Left ventricle myocardium inferior (tissue), 1 donor: ENCODE data around the gene RGS19. TPM values are rescaled to one million over a fixed set of nuclear protein-coding genes. Genes with fewer than 3 reads are reported as not detected.
A peak's percentile ranks its signal among the peaks of the same experiment; 100 is the strongest.

Experiments
- DNase-seq: peaks from one replicate; pipeline ENCODE4 v3.0.0-alpha.2; 2020
- H3K27ac ChIP-seq: fragments of 200-600 bp; replicated peaks from 2 replicates; pipeline ENCODE4 v1.8.0; 2021
- H3K27me3 ChIP-seq: fragments of 200-600 bp; 2 replicates; pipeline ENCODE4 v1.8.0; 2021; ENCODE audit warnings: low read depth
- H3K36me3 ChIP-seq: fragments of 200-600 bp; 2 replicates; pipeline ENCODE4 v1.8.0; 2021
- H3K4me1 ChIP-seq: fragments of 200-600 bp; 2 replicates; pipeline ENCODE4 v1.8.0; 2021
- H3K4me3 ChIP-seq: fragments of 200-600 bp; 2 replicates; pipeline ENCODE4 v1.8.0; 2021; ENCODE audit warnings: mild to moderate bottlenecking, moderate library complexity
- H3K9me3 ChIP-seq: fragments of 200-600 bp; replicated peaks from 2 replicates; pipeline ENCODE4 v1.8.0; 2021
- intact Hi-C: fragments of 100-400 bp; cut with micrococcal nuclease; formaldehyde crosslinking; loops from one replicate; pipeline ENCODE4 v1.11.0; 2022
- total RNA-seq: library from RNA; stranded (reverse); fragmentation: NEBNext Ultra II Directional; extraction: Animal tissue kit (Norgen Biotek cat#: 25700); gene quantifications from one replicate; pipeline ENCODE4 v1.2.1, GENCODE V29; 2021
- TF ChIP-seq, protein P1 (sequence below): fragments of 200-600 bp; IDR thresholded peaks from 2 replicates; pipeline ENCODE4 v1.8.0; 2021; ENCODE audit warnings: antibody characterized with exemption, mild to moderate bottlenecking, borderline replicate concordance
- donor health status: DM: no; HTN: yes; CAD: no; lungs with severe emphysema.

Gene RGS19
- total RNA-seq, 1 donor from 2014 or later = 6.1 TPM

DNA sequence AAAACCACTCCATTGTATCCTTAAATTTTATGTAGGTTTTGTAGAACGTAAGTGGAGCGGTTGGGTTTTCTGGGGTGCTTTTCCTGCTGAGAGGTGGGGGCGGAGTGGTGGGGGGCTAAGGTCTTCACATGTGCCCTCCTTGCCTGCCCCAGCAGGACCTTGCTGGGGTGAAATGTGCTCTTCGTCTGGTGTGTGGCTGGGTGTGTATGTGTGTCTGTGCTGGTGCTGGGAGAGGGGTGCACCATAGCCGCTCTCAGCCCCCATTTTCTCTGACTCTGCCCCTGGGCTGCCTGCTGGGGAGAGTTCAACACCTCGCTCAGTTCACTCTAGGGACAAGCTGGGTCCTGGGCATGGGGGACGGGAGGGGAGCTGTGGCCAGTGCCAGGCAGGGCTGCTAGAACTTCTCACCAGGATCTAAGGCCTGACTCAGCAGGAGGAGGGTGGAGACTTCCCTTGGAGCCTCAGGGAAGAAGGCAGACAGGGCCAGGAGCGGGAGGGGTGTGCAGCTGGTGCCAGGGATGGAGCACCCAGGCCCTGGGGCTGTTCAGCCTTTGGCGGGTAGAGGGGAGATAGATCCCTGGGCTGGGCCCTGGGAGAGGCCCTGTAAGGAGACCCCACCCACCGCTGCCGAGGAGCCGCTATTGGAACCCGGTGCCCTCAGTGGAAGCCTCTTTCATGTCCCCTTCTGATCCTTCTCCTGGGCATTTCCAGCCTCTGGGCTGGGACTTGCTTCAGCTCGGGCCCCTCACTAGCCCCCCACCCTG, 34.7 kb downstream of the RGS19 start:
- peaks cover 19% of the 10 kb centered on the region for H3K36me3 ChIP-seq
- peak overlapping the region; percentile 95 for H3K27ac ChIP-seq
- no peak for DNase-seq
- TF ChIP-seq, protein P1, sequence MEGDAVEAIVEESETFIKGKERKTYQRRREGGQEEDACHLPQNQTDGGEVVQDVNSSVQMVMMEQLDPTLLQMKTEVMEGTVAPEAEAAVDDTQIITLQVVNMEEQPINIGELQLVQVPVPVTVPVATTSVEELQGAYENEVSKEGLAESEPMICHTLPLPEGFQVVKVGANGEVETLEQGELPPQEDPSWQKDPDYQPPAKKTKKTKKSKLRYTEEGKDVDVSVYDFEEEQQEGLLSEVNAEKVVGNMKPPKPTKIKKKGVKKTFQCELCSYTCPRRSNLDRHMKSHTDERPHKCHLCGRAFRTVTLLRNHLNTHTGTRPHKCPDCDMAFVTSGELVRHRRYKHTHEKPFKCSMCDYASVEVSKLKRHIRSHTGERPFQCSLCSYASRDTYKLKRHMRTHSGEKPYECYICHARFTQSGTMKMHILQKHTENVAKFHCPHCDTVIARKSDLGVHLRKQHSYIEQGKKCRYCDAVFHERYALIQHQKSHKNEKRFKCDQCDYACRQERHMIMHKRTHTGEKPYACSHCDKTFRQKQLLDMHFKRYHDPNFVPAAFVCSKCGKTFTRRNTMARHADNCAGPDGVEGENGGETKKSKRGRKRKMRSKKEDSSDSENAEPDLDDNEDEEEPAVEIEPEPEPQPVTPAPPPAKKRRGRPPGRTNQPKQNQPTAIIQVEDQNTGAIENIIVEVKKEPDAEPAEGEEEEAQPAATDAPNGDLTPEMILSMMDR = no peak
- H3K4me1 ChIP-seq = peaks cover 39% of the 10 kb centered on the region
- H3K9me3 ChIP-seq = no peaks in the 10 kb centered on the region
- intact Hi-C loops = no loop called here
- peak overlapping the region; percentile 71 for H3K4me3 ChIP-seq
- peaks cover 93% of the 10 kb centered on the region for H3K27me3 ChIP-seq

DNA sequence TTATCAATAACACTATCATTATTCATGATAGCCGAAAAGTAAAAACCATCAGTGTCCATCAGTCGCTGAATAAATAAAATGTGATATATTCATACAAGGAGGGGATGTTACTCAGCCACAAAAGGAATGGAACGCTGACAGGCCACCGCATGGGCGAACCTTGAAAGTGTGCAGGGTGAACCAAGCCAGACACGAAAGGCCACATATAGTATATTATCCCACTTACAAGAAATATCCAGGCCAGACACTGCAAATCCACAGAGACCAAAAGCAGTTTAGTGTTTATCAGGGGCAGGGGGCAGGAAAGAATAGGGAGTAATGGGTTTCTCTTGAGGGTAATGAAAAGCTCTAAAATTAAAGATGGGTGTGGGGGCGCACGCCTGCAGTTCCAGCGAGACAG, 35.5 kb downstream of the RGS19 start:
- peaks cover 96% of the 10 kb centered on the region for H3K27me3 ChIP-seq
- no peaks in the 10 kb centered on the region for H3K9me3 ChIP-seq
- intact Hi-C loops = no loop called here
- H3K4me3 ChIP-seq = no peak overlapping the region
- no peak for DNase-seq
- H3K4me1 ChIP-seq = peaks cover 46% of the 10 kb centered on the region
- H3K36me3 ChIP-seq = peaks cover 19% of the 10 kb centered on the region
- TF ChIP-seq, protein P1 = no peak
- H3K27ac ChIP-seq = peak overlapping the region; percentile 95

DNA sequence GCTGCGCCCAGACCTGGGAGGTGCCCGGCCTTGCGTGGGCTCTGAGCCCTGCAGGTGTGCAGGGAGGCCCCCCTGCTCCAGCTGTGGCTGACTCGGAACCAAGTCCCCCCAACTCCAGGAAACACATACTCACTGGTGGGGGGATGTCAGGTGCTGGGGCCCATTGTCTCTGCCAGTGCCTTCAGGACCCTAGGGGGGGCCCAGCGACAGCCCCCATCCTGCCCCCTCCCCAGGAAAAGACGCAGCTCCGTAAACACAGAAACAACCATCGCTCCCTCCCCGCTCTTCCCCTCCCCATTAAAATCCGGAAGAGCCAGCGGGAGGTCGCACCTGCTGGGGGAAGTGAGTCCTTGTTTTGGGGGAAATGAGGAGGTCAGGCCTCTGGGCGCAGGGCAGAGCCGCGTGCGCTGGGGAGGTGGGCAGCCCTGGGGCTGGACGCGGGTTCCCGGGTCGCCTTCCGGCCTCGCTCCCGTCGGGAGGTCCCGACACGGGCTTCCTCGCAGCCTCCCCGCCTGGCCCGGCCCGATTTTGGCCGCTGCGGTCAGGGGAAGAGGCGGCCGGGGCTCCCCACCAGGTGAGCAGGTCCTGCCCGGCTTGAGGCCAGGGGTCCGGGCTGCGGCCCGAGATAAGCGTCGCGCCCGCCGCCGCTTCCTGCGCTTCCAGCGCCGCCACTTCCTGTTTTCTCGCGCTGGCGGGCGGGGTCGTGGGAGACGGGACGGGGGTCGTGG, 37.1 kb downstream of the RGS19 start:
- H3K4me1 ChIP-seq = peaks cover 53% of the 10 kb centered on the region
- H3K9me3 ChIP-seq = no peaks in the 10 kb centered on the region
- intact Hi-C loops = no loop called here
- peak overlapping the region; percentile 89 for H3K27ac ChIP-seq
- DNase-seq = no peak
- peak overlapping the region; percentile 58 for H3K4me3 ChIP-seq
- H3K36me3 ChIP-seq = peaks cover 8% of the 10 kb centered on the region
- TF ChIP-seq, protein P1 = no peak
- H3K27me3 ChIP-seq = peaks cover 96% of the 10 kb centered on the region

DNA sequence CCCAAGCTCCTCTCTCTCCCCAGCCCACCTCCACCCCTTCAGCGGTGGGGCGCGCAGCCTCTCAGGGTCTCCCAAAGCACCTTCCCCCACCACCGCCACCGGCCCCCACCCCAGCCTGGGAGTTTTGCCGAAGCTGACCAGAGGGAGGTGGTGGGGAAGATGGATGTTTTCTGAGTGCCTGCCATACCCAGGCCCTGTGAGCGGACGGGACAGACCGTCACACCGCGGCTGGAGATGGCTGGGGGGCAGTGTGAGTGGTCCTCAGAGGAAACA, 37.6 kb downstream of the RGS19 start:
- intact Hi-C loops = no loop called here
- Histone ChIP-seq H3K4me3 (peak overlapping the region; percentile 58), H3K36me3 (peaks cover 3% of the 10 kb centered on the region), H3K27me3 (peaks cover 96% of the 10 kb centered on the region), H3K9me3 (no peaks in the 10 kb centered on the region), H3K4me1 (peaks cover 54% of the 10 kb centered on the region), H3K27ac (peak overlapping the region; percentile 89)
- TF ChIP-seq, protein P1 = no peak
- DNase-seq = no peak

DNA sequence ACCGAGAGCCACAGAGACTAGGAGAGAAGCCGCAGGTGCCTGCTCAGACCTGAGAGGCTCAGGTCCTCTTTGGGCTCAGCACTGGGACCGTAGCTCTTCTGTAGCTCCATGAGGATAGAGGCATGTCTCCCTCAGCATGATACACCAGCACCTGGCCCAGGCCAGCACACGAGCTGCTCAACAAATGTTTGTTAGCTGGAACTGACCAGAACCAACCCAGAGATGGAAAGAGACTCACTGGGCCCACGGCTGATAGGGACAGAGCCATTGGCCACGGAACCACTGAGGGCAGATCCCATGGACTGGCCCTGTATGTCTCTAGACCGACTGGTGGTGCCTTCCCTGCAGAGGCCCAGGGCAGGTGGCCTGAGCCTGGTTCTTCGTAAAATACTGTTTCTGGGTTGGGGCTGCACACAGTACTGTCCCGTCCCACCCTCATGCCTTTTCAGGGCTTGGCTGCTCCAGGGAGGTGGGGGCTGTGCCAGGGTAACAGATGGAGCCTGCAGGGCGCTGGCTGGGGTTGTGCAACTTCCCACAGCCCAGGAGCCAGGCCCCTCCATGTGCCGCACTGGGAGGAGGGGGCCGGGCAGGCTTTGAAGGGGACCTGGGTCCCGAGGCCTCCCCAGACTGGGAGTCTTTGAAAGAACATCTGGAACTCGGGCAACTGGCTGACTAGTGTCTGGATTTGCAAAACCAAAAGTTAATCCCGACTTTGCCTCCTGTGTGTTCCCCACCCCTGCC, 38.1 kb downstream of the RGS19 start:
- H3K36me3 ChIP-seq = no peaks in the 10 kb centered on the region
- H3K27ac ChIP-seq = peak overlapping the region; percentile 89
- intact Hi-C loops = no loop called here
- TF ChIP-seq, protein P1 = no peak
- peak overlapping the region; percentile 58 for H3K4me3 ChIP-seq
- no peak for DNase-seq
- peaks cover 96% of the 10 kb centered on the region for H3K27me3 ChIP-seq
- no peaks in the 10 kb centered on the region for H3K9me3 ChIP-seq
- peaks cover 54% of the 10 kb centered on the region for H3K4me1 ChIP-seq
